Activated CD4-positive, alpha-beta T cell treated with anti-CD3 and anti-CD28 coated beads, Interleukin-2, amount 50 U/mL, for 24 hours (primary cell): Measurements from ENCODE around the gene KRT73.

Experiments
- DNase-seq, 2 donors: peaks; one replicate each; pipeline ENCODE4 v3.0.0-alpha.2; 2020; ENCODE audit warnings: low read depth in 1 of 2, low spot score in 1 of 2

Gene KRT73

GRCh38 chr12:52622349-52622748 is 4.0 kb upstream of the KRT73 start:
- no peak for DNase-seq

GRCh38 chr12:52618866-52619265 is 507 bp upstream of the KRT73 start:
- DNase-seq = no peak

- no peak for DNase-seq
Observed at GRCh38 chr12:52617403-52617785, 965 bp downstream of the KRT73 start.

GRCh38 chr12:52616680-52617402 is 1.5 kb downstream of the KRT73 start:
- no peak for DNase-seq

GRCh38 chr12:52615912-52616311 is 2.4 kb downstream of the KRT73 start:
- DNase-seq = no peak

- DNase-seq = peak in 1 of 2 donors; percentile 22
Observed at GRCh38 chr12:52615208-52615868, 3.0 kb downstream of the KRT73 start.

- DNase-seq = no peak
Observed at GRCh38 chr12:52614381-52615207, 3.8 kb downstream of the KRT73 start.

GRCh38 chr12:52613384-52614030 is 4.9 kb downstream of the KRT73 start:
- DNase-seq = no peak

GRCh38 chr12:52612431-52613383 is 5.7 kb downstream of the KRT73 start:
- no peak for DNase-seq

GRCh38 chr12:52611080-52611468 is 7.3 kb downstream of the KRT73 start:
- DNase-seq = no peak

- no peak for DNase-seq
Observed at GRCh38 chr12:52608826-52609630, 9.3 kb downstream of the KRT73 start.

GRCh38 chr12:52608161-52608560 is 10.2 kb downstream of the KRT73 start:
- no peak for DNase-seq

GRCh38 chr12:52607314-52607713 is 11.0 kb downstream of the KRT73 start:
- no peak for DNase-seq

- DNase-seq = no peak
Observed at GRCh38 chr12:52606581-52607218, 11.7 kb downstream of the KRT73 start.

- no peak for DNase-seq
Observed at GRCh38 chr12:52606096-52606495, 12.3 kb downstream of the KRT73 start.

- no peak for DNase-seq
Observed at GRCh38 chr12:52605542-52605941, 12.8 kb downstream of the KRT73 start.

- DNase-seq = no peak
Observed at GRCh38 chr12:52604859-52605258, 13.5 kb downstream of the KRT73 start.

- DNase-seq = no peak
Observed at GRCh38 chr12:52603314-52603713, 15.0 kb downstream of the KRT73 start.

GRCh38 chr12:52602552-52602951 is 15.8 kb downstream of the KRT73 start:
- no peak for DNase-seq
